ENCODE results near the gene MLX. TPM values are rescaled to one million over a fixed set of nuclear protein-coding genes. Genes with fewer than 3 reads are reported as not detected.
"Not testable (repeated sequence)": the region's sequence is repeated elsewhere in the genome, so short reads cannot be mapped to it uniquely, and the experiment has no call there.

Gene MLX
- total RNA-seq, 1 donor from 2014 or later: 69.1 TPM

DNA sequence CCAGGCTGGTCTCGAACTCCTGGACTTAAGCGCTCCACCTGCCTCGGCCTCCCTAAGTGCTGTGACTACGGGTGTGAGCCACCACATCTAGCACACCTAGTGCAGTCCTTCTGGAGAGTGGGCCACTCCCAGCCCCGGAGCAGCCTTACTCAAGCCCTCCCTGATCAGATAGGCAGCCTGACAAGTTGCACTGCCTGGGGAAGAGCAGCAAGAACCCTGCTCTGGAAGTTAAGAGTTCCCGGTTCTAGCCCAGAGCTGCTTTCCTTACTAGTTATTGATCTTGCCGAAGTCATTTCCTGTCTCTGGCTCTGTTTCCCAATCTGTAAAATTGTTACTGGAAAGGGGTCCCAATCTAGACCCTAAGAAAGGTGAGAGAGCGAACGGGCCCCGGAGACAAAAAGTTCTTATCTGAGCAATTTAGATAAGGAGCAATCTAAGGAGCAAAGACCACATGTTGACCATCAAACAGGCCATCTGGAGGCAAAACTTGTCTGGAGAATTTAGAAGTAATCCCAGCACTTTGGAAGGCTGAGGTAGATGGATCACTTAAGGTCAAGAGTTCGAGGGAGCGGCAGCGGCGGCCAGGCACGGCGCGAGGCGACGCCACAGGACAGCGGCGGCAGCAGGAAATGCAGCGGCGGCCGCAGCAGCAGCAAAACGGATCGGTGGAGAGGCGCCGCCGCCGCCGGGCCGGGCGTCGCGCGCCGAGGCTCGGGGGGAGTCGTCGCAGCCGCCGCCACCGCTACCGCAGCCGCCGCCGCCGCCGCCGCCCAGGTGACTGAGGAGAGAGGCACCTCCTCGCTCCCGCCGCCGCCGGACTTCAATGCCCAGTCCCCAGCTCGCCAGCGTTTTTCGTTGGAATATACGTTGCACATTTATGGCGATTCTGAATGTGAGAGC, 35.2 kb upstream of the MLX start:
- DNase-seq (peak; percentile 84), ATAC-seq (ENCODE audit: poor library complexity) (peak; percentile 47)
- intact Hi-C loops (cut with DNase I): no loop called here

DNA sequence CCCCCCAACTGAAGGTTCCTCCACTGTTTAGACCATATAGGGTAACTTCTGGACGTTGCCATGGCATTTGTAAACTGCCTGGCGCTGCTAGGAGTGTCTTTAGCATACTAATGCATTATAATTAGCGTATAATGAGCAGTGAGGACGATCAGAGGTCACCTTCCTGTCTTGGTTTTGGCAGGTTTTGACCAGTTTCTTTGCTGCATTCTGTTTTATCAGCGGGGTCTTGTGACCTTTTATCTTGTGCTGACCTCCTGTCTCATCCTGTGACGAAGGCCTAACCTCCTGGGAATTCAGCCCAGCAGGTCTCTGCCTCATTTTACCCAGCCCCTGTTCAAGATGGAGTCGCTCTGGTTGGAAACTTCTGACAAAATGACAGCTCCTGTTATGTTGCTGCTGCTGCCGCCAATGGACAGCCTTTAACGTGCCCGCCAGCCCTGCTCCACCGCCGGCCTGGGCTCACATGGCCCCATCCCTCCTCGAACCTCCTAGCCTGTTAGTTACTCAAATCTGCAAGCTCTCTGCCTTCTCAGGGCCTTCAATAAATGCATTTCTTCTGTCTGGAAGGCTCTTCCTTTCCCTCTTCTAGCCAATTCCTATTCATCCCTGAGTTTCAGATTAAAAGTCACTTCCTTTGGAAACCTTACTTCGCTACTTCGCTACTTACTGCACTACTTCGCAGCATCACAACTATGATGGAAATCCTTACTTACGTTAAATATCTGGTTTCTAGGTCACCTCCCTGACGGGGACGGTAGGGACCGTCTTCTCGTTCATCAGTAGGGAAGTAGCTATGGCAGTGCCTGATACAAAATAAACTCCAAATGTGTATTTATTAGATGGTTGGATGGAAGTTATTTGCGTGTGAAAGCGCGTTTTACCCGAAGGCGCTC, 31.5 kb upstream of the MLX start:
- ATAC-seq (ENCODE audit: poor library complexity): no peak
- DNase-seq: no peak
- intact Hi-C loops (cut with DNase I): no loop called here

- ATAC-seq (ENCODE audit: poor library complexity): peak; percentile 86
- intact Hi-C loops (cut with DNase I): no loop called here
- DNase-seq: peak; percentile 99
Observed at GRCh38 chr17:42536048-42536371, 30.9 kb upstream of the MLX start, which contains the start of gene NAGLU. NAGLU (plus strand) TSS chr17:42536241; CDS start chr17:42536273, 32 bp downstream.

GRCh38 chr17:42536372-42537155, 30.3 kb upstream of the MLX start:
- ATAC-seq (ENCODE audit: poor library complexity) (peak; percentile 75), DNase-seq (peak; percentile 92)
- intact Hi-C loops (cut with DNase I): no loop called here

DNA sequence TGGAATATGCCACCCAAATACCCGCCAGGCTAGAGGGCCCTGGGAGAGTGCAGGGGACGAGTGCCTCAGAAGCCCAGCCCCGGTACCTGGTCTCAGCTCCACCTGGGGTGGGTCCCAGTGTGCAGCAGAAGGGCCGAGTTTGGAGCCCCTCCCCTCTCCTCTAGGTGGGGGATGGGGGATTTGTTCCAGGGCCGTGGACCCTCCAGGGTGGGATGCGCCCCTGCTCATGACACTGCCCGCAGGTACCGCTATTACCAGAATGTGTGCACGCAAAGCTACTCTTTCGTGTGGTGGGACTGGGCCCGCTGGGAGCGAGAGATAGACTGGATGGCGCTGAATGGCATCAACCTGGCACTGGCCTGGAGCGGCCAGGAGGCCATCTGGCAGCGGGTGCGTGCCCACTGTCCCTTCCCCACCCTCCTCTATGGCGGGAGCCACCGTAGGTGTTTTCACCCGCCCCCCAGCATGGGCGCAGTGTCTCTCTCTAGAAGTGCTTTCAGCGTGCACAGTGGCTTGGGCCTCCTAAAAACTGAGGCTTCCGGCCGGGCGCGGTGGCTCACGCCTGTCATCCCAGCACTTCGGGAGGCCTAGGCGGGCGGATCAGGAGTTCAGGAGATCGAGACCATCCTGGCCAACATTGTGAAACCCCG, 29.6 kb upstream of the MLX start:
- intact Hi-C loops (cut with DNase I): no loop called here

DNA sequence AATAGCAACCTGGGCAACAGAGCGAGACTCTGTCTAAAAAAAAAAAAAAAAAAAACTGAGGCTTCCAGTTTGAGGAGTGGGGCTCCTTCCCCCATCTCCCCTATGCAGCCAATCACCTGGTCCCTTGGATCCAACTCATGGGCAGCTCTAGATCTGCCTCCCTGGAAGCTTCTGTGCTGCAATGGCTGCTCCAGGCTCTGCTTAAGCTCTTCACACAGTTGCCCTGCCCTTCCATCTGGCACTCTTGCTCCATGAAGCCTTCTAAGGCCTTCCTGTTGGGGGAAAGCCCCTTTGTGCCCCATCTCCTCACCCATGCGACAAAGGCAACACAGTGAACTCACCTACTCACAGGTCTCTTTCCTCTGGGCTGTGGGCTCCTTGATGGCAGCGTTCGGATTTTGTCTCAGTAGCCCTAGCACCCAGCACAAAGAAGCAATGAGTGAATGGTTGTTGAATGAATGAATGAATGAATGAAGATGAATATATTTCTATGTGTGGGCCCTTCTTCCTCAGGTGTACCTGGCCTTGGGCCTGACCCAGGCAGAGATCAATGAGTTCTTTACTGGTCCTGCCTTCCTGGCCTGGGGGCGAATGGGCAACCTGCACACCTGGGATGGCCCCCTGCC, 29.0 kb upstream of the MLX start:
- ATAC-seq (ENCODE audit: poor library complexity) (no peak), DNase-seq (no peak)
- intact Hi-C loops (cut with DNase I): no loop called here

More for the DNA sequence above, 29.6 kb upstream of the MLX start:
- ATAC-seq (ENCODE audit: poor library complexity): peak; percentile 5
- DNase-seq: no peak

- DNase-seq (peak; percentile 33), ATAC-seq (ENCODE audit: poor library complexity) (no peak)
- intact Hi-C loops (cut with DNase I): no loop called here
Observed at GRCh38 chr17:42538482-42538881, 28.4 kb upstream of the MLX start.

GRCh38 chr17:42540558-42540957, 26.3 kb upstream of the MLX start:
- intact Hi-C loops (cut with DNase I); DNase-seq; ATAC-seq (ENCODE audit: poor library complexity): not testable (repeated sequence)

DNA sequence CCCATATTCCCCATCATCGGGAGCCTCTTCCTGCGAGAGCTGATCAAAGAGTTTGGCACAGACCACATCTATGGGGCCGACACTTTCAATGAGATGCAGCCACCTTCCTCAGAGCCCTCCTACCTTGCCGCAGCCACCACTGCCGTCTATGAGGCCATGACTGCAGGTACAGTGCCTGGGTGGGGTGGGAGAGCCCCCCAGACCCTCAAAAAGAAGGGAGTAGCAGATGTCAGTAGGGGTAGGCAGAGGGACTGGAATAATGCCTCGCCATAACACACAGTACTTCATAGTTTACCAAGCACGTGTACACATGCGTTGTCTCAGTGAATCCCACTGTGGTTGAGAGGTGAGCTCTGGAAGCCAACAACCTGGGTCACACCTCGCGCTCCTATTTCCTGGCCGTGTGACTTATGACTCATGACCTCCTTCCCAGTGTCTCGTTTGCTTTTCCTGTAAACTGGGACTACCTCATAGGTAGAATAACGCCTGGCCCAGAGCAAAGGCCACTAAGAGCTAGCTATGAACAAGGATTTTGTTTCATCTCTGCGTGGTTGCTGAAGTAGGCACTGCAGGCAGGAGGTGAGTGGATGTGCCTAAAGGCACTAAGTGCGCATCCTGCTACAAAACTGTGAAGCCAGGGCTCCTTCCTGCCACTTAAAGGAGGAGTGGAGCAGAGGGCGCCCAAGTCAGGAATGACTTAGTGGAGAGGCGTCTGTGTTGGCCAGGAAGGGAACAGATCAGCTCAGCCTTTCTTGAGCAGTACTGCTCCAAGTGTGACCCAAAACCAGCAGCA, 25.7 kb upstream of the MLX start:
- no peak for DNase-seq
- no peak for ATAC-seq (ENCODE audit: poor library complexity)
- intact Hi-C loops (cut with DNase I): no loop called here

- DNase-seq (peak; percentile 33), ATAC-seq (ENCODE audit: poor library complexity) (no peak)
- intact Hi-C loops (cut with DNase I): no loop called here
Observed at GRCh38 chr17:42543190-42544079, 23.5 kb upstream of the MLX start.

DNA sequence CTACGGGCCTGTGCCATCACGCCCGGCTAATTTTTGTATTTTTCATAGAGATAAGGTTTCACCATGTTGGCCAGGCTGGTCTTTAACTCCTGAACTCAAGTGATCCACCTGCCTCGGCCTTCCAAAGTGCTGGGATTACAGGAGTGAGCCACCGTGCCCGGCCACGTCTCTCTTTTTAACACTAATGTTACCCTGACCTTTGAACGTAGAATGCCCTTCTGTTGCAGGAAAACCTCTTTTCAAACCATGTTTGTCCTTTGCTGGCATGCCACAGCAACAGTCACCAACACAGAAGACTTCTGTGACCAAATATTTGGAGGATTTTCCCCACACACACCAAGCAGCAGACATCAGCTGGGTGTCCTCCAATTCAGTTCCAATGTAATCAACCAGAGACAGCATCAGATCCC, 22.0 kb upstream of the MLX start:
- ATAC-seq (ENCODE audit: poor library complexity): no peak
- intact Hi-C loops (cut with DNase I): no loop called here
- DNase-seq: no peak

GRCh38 chr17:42545755-42546505, 21.0 kb upstream of the MLX start:
- DNase-seq; ATAC-seq (ENCODE audit: poor library complexity); intact Hi-C loops (cut with DNase I): not testable (repeated sequence)

DNA sequence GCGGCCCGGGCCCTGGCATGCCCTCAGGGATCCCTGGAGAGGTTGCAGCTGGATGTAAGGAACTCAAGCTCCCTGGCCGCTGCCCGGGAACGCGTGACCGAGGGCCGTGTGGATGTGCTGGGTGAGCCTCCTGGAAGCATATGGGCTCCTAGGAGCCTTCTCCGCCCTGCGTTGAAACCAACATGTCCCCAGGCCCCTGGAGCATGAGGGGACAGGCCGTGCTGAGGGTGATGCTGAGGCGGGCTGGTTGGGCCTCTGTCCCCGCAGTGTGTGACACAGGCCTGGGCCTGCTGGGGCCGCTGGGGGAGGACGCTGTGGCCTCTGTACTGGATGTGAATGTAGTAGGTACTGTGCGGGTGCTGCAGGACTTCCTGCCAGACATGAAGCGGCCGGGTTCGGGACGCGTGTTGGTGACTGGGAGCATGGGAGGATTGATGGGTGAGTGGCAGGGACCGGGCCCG, 19.9 kb upstream of the MLX start:
- DNase-seq (peak; percentile 47), ATAC-seq (ENCODE audit: poor library complexity) (peak; percentile 3)
- intact Hi-C loops (cut with DNase I): no loop called here

- intact Hi-C loops (cut with DNase I): no loop called here
- peak; percentile 74 for DNase-seq
- peak; percentile 79 for ATAC-seq (ENCODE audit: poor library complexity)
Observed at GRCh38 chr17:42547698-42548069, 19.2 kb upstream of the MLX start.

GRCh38 chr17:42548070-42548837, 18.6 kb upstream of the MLX start:
- DNase-seq (peak; percentile 73), ATAC-seq (ENCODE audit: poor library complexity) (peak; percentile 66)
- intact Hi-C loops (cut with DNase I): no loop called here
